H9 (cell line): ENCODE results near the gene ERF. TPM values are rescaled to one million over a fixed set of nuclear protein-coding genes. Genes with fewer than 3 reads are reported as not detected.

Experiments
- DNase-seq: peaks from one replicate; pipeline ENCODE4 v3.0.0-alpha.2; 2017
- H2AFZ ChIP-seq: one replicate; pipeline ENCODE4 v1.6.1; 2013; ENCODE audit warnings: mild to moderate bottlenecking, low read length, control low read depth, moderate library complexity
- H2AK5ac ChIP-seq: 2 replicates; pipeline ENCODE4 v1.6.1; 2013; ENCODE audit warnings: low read length, control low read depth, mixed read lengths; ENCODE audit not compliant: insufficient read length
- H2BK120ac ChIP-seq: one replicate; pipeline ENCODE4 v1.6.1; 2013; ENCODE audit warnings: low read depth, mild to moderate bottlenecking, low read length, control low read depth, inconsistent platforms; ENCODE audit not compliant: poor library complexity, severe bottlenecking
- H2BK12ac ChIP-seq: 2 replicates; pipeline ENCODE4 v1.6.1; 2013; ENCODE audit warnings: low read length, control low read depth, mixed read lengths, low read depth; ENCODE audit not compliant: insufficient read length
- H2BK15ac ChIP-seq: 2 replicates; pipeline ENCODE4 v1.6.1; 2013; ENCODE audit warnings: low read depth, low read length, control low read depth
- H2BK20ac ChIP-seq: one replicate; pipeline ENCODE4 v1.6.1; 2013; ENCODE audit warnings: low read depth, mild to moderate bottlenecking, low read length, control low read depth, inconsistent platforms; ENCODE audit not compliant: poor library complexity, severe bottlenecking
- H2BK5ac ChIP-seq: 2 replicates; pipeline ENCODE4 v1.6.1; 2013; ENCODE audit warnings: low read length, control low read depth, mixed read lengths; ENCODE audit not compliant: insufficient read length
- H3K14ac ChIP-seq: 2 replicates; pipeline ENCODE4 v1.6.1; 2013; ENCODE audit warnings: low read length, control low read depth; ENCODE audit not compliant: insufficient read depth
- H3K18ac ChIP-seq: 2 replicates; pipeline ENCODE4 v1.6.1; 2013; ENCODE audit warnings: low read depth, mild to moderate bottlenecking, mixed read lengths, low read length, control low read depth; ENCODE audit not compliant: insufficient read length
- H3K23ac ChIP-seq: 2 replicates; pipeline ENCODE4 v1.6.1; 2013; ENCODE audit warnings: low read length, control low read depth, mixed read lengths, low read depth; ENCODE audit not compliant: insufficient read length
- H3K23me2 ChIP-seq: 2 replicates; pipeline ENCODE4 v1.6.1; 2013; ENCODE audit warnings: low read depth, mild to moderate bottlenecking, mixed read lengths, low read length, control low read depth; ENCODE audit not compliant: insufficient read length, poor library complexity, severe bottlenecking
- H3K27ac ChIP-seq: 2 replicates; pipeline ENCODE4 v1.5.1; 2013; ENCODE audit warnings: low read length, control low read depth, mixed read lengths, low read depth; ENCODE audit not compliant: insufficient read length
- H3K27me3 ChIP-seq: 2 replicates; pipeline ENCODE4 v1.6.1; 2013; ENCODE audit warnings: low read length, control low read depth, inconsistent platforms; ENCODE audit not compliant: insufficient read depth
- H3K4ac ChIP-seq: 2 replicates; pipeline ENCODE4 v1.6.1; 2013; ENCODE audit warnings: low read depth, mild to moderate bottlenecking, control low read depth, inconsistent platforms, low read length, moderate library complexity
- H3K4me1 ChIP-seq: 2 replicates; pipeline ENCODE4 v1.6.1; 2013; ENCODE audit warnings: low read length, control low read depth, inconsistent platforms; ENCODE audit not compliant: insufficient read depth
- H3K4me2 ChIP-seq: 2 replicates; pipeline ENCODE4 v1.6.1; 2013; ENCODE audit warnings: low read length, control low read depth, mixed read lengths; ENCODE audit not compliant: insufficient read length, insufficient read depth
- H3K56ac ChIP-seq: 2 replicates; pipeline ENCODE4 v1.6.1; 2013; ENCODE audit warnings: low read depth, mild to moderate bottlenecking, mixed read lengths, low read length, control low read depth; ENCODE audit not compliant: insufficient read length
- H3K79me1 ChIP-seq: 2 replicates; pipeline ENCODE4 v1.6.1; 2013; ENCODE audit warnings: low read depth, mild to moderate bottlenecking, moderate library complexity, low read length, control low read depth, inconsistent platforms; ENCODE audit not compliant: insufficient read depth, poor library complexity, severe bottlenecking
- H3K79me2 ChIP-seq: 2 replicates; pipeline ENCODE4 v1.6.1; 2013; ENCODE audit warnings: low read length, control low read depth, inconsistent platforms; ENCODE audit not compliant: insufficient read depth
- H3K9ac ChIP-seq: 2 replicates; pipeline ENCODE4 v1.6.1; 2013; ENCODE audit warnings: low read length, control low read depth, mixed read lengths; ENCODE audit not compliant: insufficient read length; ENCODE audit errors: extremely low read depth
- H3K9me3 ChIP-seq: one replicate; pipeline ENCODE4 v1.6.1; 2013; ENCODE audit warnings: low read depth, low read length, inconsistent platforms; ENCODE audit not compliant: control insufficient read depth
- H3T11ph ChIP-seq: one replicate; pipeline ENCODE4 v1.6.1; 2013; ENCODE audit warnings: mild to moderate bottlenecking, low read length, control low read depth, inconsistent platforms
- H4K20me1 ChIP-seq: one replicate; pipeline ENCODE4 v1.6.1; 2013; ENCODE audit not compliant: control insufficient read depth, insufficient read length, insufficient read depth
- H4K5ac ChIP-seq: 2 replicates; pipeline ENCODE4 v1.6.1; 2013; ENCODE audit warnings: low read depth, mild to moderate bottlenecking, mixed read lengths, low read length, control low read depth; ENCODE audit not compliant: insufficient read length
- H4K8ac ChIP-seq: replicated peaks from 2 replicates; pipeline ENCODE4 v1.6.1; 2013; ENCODE audit warnings: low read length, control low read depth, mixed read lengths, low read depth; ENCODE audit not compliant: insufficient read length
- H4K91ac ChIP-seq: 2 replicates; pipeline ENCODE4 v1.6.1; 2013; ENCODE audit warnings: low read depth, mild to moderate bottlenecking, moderate library complexity, mixed read lengths, low read length, control low read depth; ENCODE audit not compliant: insufficient read length
- H3K27ac Mint-ChIP-seq, 3 experiments: 2 replicates in 2 of 3; 3 replicates in 1 of 3; pipeline ENCODE4 v1.8.0; 2020 to 2021; ENCODE audit warnings: mixed read lengths in 3 of 3, mild to moderate bottlenecking in 1 of 3, moderate library complexity in 1 of 3
- H3K27me3 Mint-ChIP-seq: 2 replicates; pipeline ENCODE4 v1.8.0; 2021; ENCODE audit warnings: low read depth, mild to moderate bottlenecking, moderate library complexity, mixed read lengths
- H3K36me3 Mint-ChIP-seq, 3 experiments: 2 replicates in 2 of 3; 3 replicates in 1 of 3; pipeline ENCODE4 v1.8.0; 2020 to 2021; ENCODE audit warnings: low read depth in 3 of 3, mixed read lengths in 3 of 3; ENCODE audit not compliant: insufficient read depth in 1 of 3
- H3K4me1 Mint-ChIP-seq, 2 experiments: 2 replicates each; pipeline ENCODE4 v1.8.0; 2020; ENCODE audit warnings: mixed read lengths in 2 of 2
- H3K4me3 Mint-ChIP-seq, 2 experiments: 2 replicates in 1 of 2; 3 replicates in 1 of 2; pipeline ENCODE4 v1.8.0; 2020 to 2021; ENCODE audit warnings: mild to moderate bottlenecking in 2 of 2, mixed read lengths in 2 of 2, moderate library complexity in 1 of 2
- H3K9me3 Mint-ChIP-seq, 2 experiments: 2 replicates in 1 of 2; 3 replicates in 1 of 2; pipeline ENCODE4 v1.8.0; 2020; ENCODE audit warnings: mild to moderate bottlenecking in 2 of 2, mixed read lengths in 2 of 2, moderate library complexity in 1 of 2
- CTCF ChIP-seq: fragments of 200-600 bp; sonication (generic); conservative IDR thresholded peaks from 3 replicates; pipeline ENCODE4 v1.8.0; 2021; ENCODE audit warnings: antibody characterized with exemption, mild to moderate bottlenecking
- WGBS: extraction: QIAGEN DNeasy Blood & Tissue Kit; methylation state at CpG from one replicate; pipeline ENCODE4 v1.1.7; 2013; ENCODE audit warnings: missing lambda C conversion rate, low lambda C conversion rate, mixed read lengths; ENCODE audit not compliant: insufficient read length; ENCODE audit errors: extremely low coverage; 5-methylcytosine and 5-hydroxymethylcytosine counted together
- total RNA-seq: library from RNA; stranded (reverse); gene quantifications from 2 replicates; pipeline ENCODE4 v1.2.1, GENCODE V29; 2021

The ERF gene
- total RNA-seq, 1 experiment from 2014 or later, result 126 TPM

GRCh38 chr19:42268704-42269477, 14.0 kb upstream of the ERF start, which contains the start of gene CIC:
CIC (plus strand) TSS chr19:42269252; CDS start chr19:42271784, 2,532 bp downstream.
- H3K4me1 Mint-ChIP-seq, result peaks cover 20 to 25% of the 10 kb centered on the region in 2 experiments
- Histone ChIP-seq H3K27me3 (no peaks in the 10 kb centered on the region), H3T11ph (peak within 1 kb of the TSS; percentile 61), H3K56ac (no peak within 1 kb of the TSS), H3K9me3 (no peaks in the 10 kb centered on the region), H3K4me2 (peak within 1 kb of the TSS; percentile 94), H2AK5ac (no peak within 1 kb of the TSS), H3K4me1 (no peaks in the 10 kb centered on the region; the same call in 1 of the 2 replicates), H2BK15ac (no peak within 1 kb of the TSS), H2BK5ac (peak within 1 kb of the TSS; percentile 68), H2BK120ac (peak within 1 kb of the TSS; percentile 89), H4K20me1 (no peaks in the 10 kb centered on the region), H4K91ac (no peak within 1 kb of the TSS), H4K8ac (no peak within 1 kb of the TSS), H3K9ac (peak within 1 kb of the TSS; percentile 84), H2BK12ac (no peak within 1 kb of the TSS), H3K4ac (no peak within 1 kb of the TSS; the same call in 1 of the 2 replicates), H3K27ac (no peak within 1 kb of the TSS), H3K23ac (no peak within 1 kb of the TSS), H2AFZ (no peak within 1 kb of the TSS), H4K5ac (no peak within 1 kb of the TSS), H3K79me2 (no peaks in the 10 kb centered on the region), H3K79me1 (no peaks in the 10 kb centered on the region), H3K18ac (peak within 1 kb of the TSS; percentile 98), H3K23me2 (peaks cover 9% of the 10 kb centered on the region), H2BK20ac (no peak within 1 kb of the TSS), H3K14ac (peak within 1 kb of the TSS; percentile 99)
- H3K27ac Mint-ChIP-seq, result peak within 1 kb of the TSS in 1 of 3 experiments; percentile 60; a peak in 2 of 7 replicates
- WGBS, result no CpG with 5 or more reads among the region's 52 CpGs
- H3K4me3 Mint-ChIP-seq, result no peak within 1 kb of the TSS; a peak in 2 of 5 replicates
- peaks cover 3% of the 10 kb centered on the region for H3K27me3 Mint-ChIP-seq
- TF ChIP-seq CTCF, result no peak
- H3K9me3 Mint-ChIP-seq, result no peaks in the 10 kb centered on the region; a peak in 1 of 5 replicates
- peak; percentile 100 for DNase-seq
- peaks cover 4 to 10% (median 8%) of the 10 kb centered on the region in 3 experiments; a peak in 6 of 7 replicates for H3K36me3 Mint-ChIP-seq
